HFFc6 (cell line): ENCODE results near the gene SUDS3. TPM values are rescaled to one million over a fixed set of nuclear protein-coding genes. Genes with fewer than 3 reads are reported as not detected.
A peak's percentile ranks its signal among the peaks of the same experiment; 100 is the strongest.

Experiments
- DNase-seq: peaks from one replicate; pipeline ENCODE4 v3.0.0-alpha.2; 2018
- H3K27ac Mint-ChIP-seq: 2 replicates; pipeline ENCODE4 v1.8.0; 2020; ENCODE audit warnings: mild to moderate bottlenecking, mixed read lengths
- H3K27me3 Mint-ChIP-seq: 2 replicates; pipeline ENCODE4 v1.8.0; 2021; ENCODE audit warnings: mild to moderate bottlenecking, moderate library complexity, mixed read lengths; ENCODE audit not compliant: insufficient read depth
- H3K36me3 Mint-ChIP-seq: 2 replicates; pipeline ENCODE4 v1.8.0; 2021; ENCODE audit warnings: low read depth, mixed read lengths
- H3K4me1 Mint-ChIP-seq: 2 replicates; pipeline ENCODE4 v1.8.0; 2020; ENCODE audit warnings: low read depth, mixed read lengths
- H3K4me3 Mint-ChIP-seq: 2 replicates; pipeline ENCODE4 v1.8.0; 2020; ENCODE audit warnings: mild to moderate bottlenecking, moderate library complexity, mixed read lengths
- H3K9me3 Mint-ChIP-seq: 2 replicates; pipeline ENCODE4 v1.8.0; 2020; ENCODE audit warnings: mild to moderate bottlenecking, mixed read lengths
- total RNA-seq, 6 experiments: library from RNA; stranded (reverse); fragmentation: NEBNext Ultra II Directional; extraction: Animal tissue kit (Norgen Biotek cat#: 25700); gene quantifications; 2 replicates in 1 of 6; 3 replicates in 5 of 6; pipeline ENCODE4 v1.2.3, GENCODE V29; 2021
- TF ChIP-seq, protein P1 (sequence below): fragments of 200-600 bp; sonication (generic); IDR thresholded peaks from 2 replicates; pipeline ENCODE4 v1.5.0; 2021; ENCODE audit warnings: antibody characterized with exemption, mild to moderate bottlenecking

SUDS3 gene
- total RNA-seq, 6 experiments from 2014 or later = 20.5 to 23.4 (median 22.8) TPM

GRCh38 chr12:118377021-118377883 is 897 bp downstream of the SUDS3 start:
- peaks cover 37% of the 10 kb centered on the region for H3K4me1 Mint-ChIP-seq
- peaks cover 1% of the 10 kb centered on the region for H3K27me3 Mint-ChIP-seq
- peak overlapping the region; percentile 70 for H3K27ac Mint-ChIP-seq
- peak overlapping the region; percentile 88 for H3K4me3 Mint-ChIP-seq
- TF ChIP-seq, protein P1, sequence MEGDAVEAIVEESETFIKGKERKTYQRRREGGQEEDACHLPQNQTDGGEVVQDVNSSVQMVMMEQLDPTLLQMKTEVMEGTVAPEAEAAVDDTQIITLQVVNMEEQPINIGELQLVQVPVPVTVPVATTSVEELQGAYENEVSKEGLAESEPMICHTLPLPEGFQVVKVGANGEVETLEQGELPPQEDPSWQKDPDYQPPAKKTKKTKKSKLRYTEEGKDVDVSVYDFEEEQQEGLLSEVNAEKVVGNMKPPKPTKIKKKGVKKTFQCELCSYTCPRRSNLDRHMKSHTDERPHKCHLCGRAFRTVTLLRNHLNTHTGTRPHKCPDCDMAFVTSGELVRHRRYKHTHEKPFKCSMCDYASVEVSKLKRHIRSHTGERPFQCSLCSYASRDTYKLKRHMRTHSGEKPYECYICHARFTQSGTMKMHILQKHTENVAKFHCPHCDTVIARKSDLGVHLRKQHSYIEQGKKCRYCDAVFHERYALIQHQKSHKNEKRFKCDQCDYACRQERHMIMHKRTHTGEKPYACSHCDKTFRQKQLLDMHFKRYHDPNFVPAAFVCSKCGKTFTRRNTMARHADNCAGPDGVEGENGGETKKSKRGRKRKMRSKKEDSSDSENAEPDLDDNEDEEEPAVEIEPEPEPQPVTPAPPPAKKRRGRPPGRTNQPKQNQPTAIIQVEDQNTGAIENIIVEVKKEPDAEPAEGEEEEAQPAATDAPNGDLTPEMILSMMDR = no peak
- H3K9me3 Mint-ChIP-seq = no peaks in the 10 kb centered on the region
- no peak for DNase-seq
- H3K36me3 Mint-ChIP-seq = peaks cover 8% of the 10 kb centered on the region; the same call in 1 of the 2 replicates

- TF ChIP-seq, protein P1 = peak; percentile 100
- peaks cover 8% of the 10 kb centered on the region; the same call in 1 of the 2 replicates for H3K36me3 Mint-ChIP-seq
- no peaks in the 10 kb centered on the region for H3K9me3 Mint-ChIP-seq
- peak overlapping the region; percentile 88 for H3K4me3 Mint-ChIP-seq
- peak overlapping the region; percentile 70 for H3K27ac Mint-ChIP-seq
- H3K4me1 Mint-ChIP-seq = peaks cover 37% of the 10 kb centered on the region
- DNase-seq = peak; percentile 39
- peaks cover 1% of the 10 kb centered on the region for H3K27me3 Mint-ChIP-seq
Observed at GRCh38 chr12:118377884-118378470, 1.6 kb downstream of the SUDS3 start.

GRCh38 chr12:118391424-118391823 is 15.1 kb downstream of the SUDS3 start:
- Mint-ChIP-seq H3K27me3 (no peaks in the 10 kb centered on the region), H3K36me3 (peaks cover 34% of the 10 kb centered on the region), H3K4me1 (no peaks in the 10 kb centered on the region), H3K9me3 (no peaks in the 10 kb centered on the region), H3K4me3 (no peak overlapping the region), H3K27ac (no peak overlapping the region)
- TF ChIP-seq, protein P1 = no peak
- DNase-seq = no peak

DNA sequence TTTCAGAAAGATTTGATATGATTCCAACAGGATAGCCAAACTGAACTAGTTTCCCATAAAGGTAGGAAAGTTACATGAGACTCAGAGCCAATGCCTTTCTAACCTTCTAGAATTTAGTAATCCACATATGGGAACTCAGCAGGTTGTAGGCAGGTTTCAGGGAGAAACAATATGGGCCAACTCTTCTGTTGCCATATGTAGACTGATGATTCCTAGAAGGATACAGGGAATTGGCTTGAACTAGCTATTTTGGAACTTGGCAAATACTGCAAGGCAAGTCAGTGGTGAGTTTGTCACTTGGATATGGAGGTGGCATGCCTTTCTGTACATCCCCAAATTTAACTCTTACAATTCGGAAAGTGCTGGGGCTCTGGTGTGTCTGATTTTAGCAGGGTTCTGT is 15.5 kb downstream of the SUDS3 start:
- TF ChIP-seq, protein P1 = no peak
- no peak for DNase-seq
- Mint-ChIP-seq H3K27ac (no peak overlapping the region), H3K9me3 (no peaks in the 10 kb centered on the region), H3K4me3 (no peak overlapping the region), H3K27me3 (no peaks in the 10 kb centered on the region), H3K36me3 (peaks cover 34% of the 10 kb centered on the region), H3K4me1 (no peaks in the 10 kb centered on the region)

DNA sequence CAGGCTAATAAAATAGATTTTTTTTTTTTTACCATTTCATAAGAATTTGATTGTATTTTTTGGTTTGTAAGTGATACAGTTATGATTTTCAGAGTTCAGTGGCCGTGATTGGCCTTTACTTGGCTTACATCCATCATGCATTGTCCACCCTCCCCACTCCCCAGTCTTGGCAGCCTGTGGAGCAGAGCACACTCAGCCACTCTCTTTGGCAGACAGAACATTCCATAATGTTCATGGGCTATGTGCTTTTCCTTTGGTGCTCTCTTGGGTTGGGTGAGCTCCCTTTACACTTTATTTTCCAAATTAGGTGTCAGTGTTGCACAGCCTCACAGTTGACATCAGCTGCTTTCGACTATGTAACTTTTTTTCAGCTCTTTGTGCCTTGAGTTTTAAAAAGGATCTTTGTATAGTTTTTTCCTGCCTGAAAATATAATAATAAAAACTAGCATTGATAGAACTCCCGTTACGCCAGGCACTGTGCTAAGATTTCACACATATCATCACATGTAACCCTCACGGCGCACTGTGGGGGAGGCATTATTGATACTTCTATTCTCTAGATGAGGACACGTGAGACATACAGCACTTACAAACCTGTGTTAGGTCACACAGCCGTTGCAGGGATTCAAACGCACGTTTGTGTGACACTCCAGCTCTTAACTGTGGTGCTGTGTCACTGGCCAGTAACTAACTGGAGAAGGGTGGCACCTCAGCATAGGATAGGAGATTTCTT is 21.5 kb downstream of the SUDS3 start:
- no peak overlapping the region for H3K4me3 Mint-ChIP-seq
- no peak overlapping the region for H3K27ac Mint-ChIP-seq
- TF ChIP-seq, protein P1 = no peak
- no peak for DNase-seq
- no peaks in the 10 kb centered on the region; the same call in 1 of the 2 replicates for H3K27me3 Mint-ChIP-seq
- no peaks in the 10 kb centered on the region for H3K9me3 Mint-ChIP-seq
- H3K36me3 Mint-ChIP-seq = peaks cover 39% of the 10 kb centered on the region
- H3K4me1 Mint-ChIP-seq = peaks cover 38% of the 10 kb centered on the region
